Gastrocnemius medialis (tissue), 4 donors: ENCODE measurements around the gene SPSB4.
"Not testable (repeated sequence)": the region's sequence is repeated elsewhere in the genome, so short reads cannot be mapped to it uniquely, and the experiment has no call there.

Source experiments
- CTCF ChIP-seq, 5 experiments: fragments of 450-650 bp in 3 of 5; fragments of 200-600 bp in 2 of 5; sonication (generic) in 2 of 5; IDR thresholded peaks in 4 of 5; conservative IDR thresholded peaks in 1 of 5; 1 replicate in 4 of 5; 2 replicates in 1 of 5; pipeline ENCODE4 v1.5.1; 2016 to 2019; ENCODE audit warnings: antibody characterized with exemption in 5 of 5, mild to moderate bottlenecking in 3 of 5, moderate library complexity in 3 of 5
- POLR2A ChIP-seq, 2 donors: fragments of 450-650 bp; IDR thresholded peaks; one replicate each; pipeline ENCODE4 v1.6.1; 2017; ENCODE audit warnings: antibody characterized with exemption in 2 of 2, mild to moderate bottlenecking in 2 of 2, moderate library complexity in 2 of 2

DNA sequence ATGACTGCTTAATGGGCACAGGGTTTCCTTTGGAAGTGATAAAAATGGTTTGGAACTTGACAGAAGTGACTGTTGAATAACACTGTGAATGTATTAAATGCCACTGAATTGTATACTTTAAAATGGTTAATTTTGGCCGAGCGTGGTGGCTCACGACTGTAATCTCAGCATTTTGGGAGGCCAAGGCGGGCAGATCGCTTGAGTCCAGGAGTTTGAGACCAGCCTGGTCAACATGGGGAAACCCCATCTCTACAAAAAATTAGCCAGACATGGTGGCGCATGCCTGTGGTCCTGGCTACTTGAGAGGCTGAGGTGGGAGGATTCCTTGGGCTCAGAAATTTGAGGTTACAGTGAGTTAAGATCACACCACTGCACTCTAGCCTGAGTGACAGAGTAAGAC, 62.5 kb downstream of the SPSB4 start:
- not testable (repeated sequence) for TF ChIP-seq CTCF (IDR thresholded peaks at IDR 0.05 in 4 of 5, conservative IDR thresholded peaks at IDR 0.05 in 1 of 5); POLR2A (IDR thresholded peaks at IDR 0.05)
